Testis (tissue), 2 donors: ENCODE data around the gene ANKRD11.

ENCODE experiments used
- POLR2A ChIP-seq: fragments of 450-650 bp; IDR thresholded peaks from one replicate; pipeline ENCODE4 v1.6.1; 2017; ENCODE audit warnings: antibody characterized with exemption, mild to moderate bottlenecking, moderate library complexity
- TF ChIP-seq, protein P1 (sequence below), 3 experiments: fragments of 450-650 bp in 2 of 3; fragments of 200-600 bp in 1 of 3; sonication (generic) in 1 of 3; IDR thresholded peaks; one replicate each; pipeline ENCODE4 v1.5.1; 2016 to 2019; ENCODE audit warnings: antibody characterized with exemption in 3 of 3, mild to moderate bottlenecking in 2 of 3, moderate library complexity in 1 of 3

DNA sequence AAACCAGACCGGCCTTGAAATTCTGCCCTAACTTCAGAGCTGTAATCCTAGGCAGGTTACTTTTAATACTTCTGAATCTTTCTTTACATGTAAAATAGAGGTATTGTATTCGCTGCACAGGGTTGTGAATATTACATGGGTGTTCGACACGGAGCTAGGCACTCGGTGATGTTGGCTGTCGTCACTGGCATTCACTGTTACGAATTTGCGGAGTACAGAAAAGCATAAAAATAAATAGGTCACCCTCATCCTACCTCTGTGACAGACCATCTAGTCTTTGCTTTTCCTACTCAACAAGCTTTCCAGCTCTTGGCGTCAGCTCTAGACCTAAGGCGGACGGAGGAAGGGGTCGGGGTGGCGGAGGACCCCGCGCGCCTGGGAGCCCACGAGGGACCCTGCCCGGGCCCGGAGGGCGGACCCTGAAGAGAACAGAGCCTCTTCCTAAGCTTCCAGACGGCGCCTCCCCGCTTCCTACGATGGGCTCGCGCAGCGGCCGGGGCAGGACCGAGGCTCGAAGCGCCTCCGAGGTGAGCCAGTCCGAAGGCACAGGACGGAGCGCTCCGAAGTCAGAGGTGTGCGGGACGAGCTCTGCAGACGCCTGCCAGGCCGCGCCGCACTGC is 17.0 kb upstream of the ANKRD11 start:
- TF ChIP-seq, protein P1, sequence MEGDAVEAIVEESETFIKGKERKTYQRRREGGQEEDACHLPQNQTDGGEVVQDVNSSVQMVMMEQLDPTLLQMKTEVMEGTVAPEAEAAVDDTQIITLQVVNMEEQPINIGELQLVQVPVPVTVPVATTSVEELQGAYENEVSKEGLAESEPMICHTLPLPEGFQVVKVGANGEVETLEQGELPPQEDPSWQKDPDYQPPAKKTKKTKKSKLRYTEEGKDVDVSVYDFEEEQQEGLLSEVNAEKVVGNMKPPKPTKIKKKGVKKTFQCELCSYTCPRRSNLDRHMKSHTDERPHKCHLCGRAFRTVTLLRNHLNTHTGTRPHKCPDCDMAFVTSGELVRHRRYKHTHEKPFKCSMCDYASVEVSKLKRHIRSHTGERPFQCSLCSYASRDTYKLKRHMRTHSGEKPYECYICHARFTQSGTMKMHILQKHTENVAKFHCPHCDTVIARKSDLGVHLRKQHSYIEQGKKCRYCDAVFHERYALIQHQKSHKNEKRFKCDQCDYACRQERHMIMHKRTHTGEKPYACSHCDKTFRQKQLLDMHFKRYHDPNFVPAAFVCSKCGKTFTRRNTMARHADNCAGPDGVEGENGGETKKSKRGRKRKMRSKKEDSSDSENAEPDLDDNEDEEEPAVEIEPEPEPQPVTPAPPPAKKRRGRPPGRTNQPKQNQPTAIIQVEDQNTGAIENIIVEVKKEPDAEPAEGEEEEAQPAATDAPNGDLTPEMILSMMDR (IDR thresholded peaks at IDR 0.05) = no peak
- TF ChIP-seq POLR2A = no peak
